HG03565 (cell line): Measurements from ENCODE around the gene TCF7L2.

Source experiments
- ATAC-seq: cut with Tn5 transposase; IDR thresholded peaks from one replicate; pipeline ENCODE4 v1.9.1; 2021; ENCODE audit warnings: mild to moderate bottlenecking, moderate library complexity; ENCODE audit not compliant: unreplicated experiment

Gene TCF7L2

DNA sequence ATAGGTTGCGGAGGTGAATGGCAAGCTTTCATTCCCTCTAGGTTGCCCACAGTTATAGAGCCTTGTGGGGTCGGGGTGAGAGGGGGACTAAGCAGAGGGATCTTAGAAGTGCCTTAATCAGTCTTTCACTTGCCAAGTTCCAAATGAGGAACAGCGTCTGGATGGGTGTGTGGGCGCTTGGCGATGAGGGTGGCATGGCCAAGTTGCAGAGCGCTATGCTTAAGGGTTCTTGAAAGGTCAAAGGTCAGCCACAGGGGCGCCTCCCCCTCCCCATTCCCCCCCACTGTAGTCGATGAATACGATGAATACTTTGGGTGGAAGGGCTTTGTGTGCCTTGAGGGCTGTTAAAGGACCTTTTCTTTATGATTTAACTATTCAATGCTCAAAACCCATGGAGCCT, 185.0 kb downstream of the TCF7L2 start:
- no peak for ATAC-seq

DNA sequence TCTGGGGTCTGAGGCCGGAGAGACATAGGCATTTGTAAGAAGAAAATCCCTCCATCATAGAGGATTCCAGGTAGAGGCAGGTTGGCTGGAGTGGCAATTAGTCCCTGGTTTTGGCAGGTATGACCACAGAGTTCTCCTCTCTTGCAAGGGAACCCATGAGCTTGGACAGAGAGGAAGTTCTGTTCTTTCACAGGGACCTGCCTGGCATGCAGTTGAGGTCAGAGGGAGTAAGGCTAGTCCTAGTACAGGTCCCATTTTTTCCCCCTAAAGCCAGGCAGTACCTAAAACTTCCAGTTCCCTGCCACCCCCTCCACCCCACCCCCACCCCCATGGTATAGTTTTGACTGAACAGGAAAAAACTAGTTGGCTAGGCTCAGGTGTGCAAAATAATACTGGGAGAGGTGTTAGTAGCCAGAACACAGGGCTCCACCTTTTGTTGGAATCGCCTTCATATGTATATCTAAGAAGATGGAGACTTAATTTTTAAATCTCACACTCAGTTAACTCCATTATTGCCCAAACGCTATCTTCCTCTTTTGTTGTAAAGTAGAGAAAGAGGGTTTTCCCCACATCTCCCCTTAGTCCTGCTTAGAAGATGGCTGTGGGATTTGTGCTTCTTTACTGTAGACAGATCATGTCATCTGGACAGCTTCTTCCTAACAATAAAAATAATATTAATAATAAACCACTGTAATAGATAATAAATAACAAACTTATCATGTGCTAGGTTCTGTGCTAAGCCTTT, 188.1 kb downstream of the TCF7L2 start:
- ATAC-seq, result no peak

DNA sequence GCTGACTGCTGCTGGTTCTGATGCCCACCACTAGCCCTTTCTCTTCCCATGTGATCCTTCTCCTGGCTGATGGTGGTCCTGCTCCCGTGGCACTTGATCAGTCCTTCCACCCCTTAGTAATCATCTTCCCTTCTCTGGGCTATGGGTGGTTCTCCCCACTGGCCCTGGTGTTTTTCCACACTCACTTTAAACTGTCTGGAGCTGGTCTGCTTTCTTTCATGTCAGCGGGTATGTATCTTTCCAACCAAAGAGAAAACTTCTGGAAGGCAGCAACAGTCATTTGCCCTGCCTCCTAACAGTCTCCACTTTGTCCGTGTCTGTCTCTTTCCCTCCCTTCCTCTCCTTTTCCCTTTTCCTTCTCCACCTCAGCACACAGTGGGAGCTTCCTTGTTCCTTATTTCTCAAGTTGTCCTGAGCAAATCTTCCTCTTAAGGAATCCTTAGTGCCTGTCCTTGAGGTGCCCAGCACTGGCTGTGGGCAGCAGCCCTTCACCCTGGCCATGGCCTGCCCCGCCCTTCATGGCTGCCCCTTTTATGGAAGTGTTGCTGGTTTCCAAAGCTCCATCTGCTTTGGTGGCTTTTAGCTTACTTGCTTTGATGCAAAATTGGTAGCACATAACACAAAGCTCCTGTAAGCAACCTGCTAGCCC, 189.0 kb downstream of the TCF7L2 start:
- no peak for ATAC-seq

DNA sequence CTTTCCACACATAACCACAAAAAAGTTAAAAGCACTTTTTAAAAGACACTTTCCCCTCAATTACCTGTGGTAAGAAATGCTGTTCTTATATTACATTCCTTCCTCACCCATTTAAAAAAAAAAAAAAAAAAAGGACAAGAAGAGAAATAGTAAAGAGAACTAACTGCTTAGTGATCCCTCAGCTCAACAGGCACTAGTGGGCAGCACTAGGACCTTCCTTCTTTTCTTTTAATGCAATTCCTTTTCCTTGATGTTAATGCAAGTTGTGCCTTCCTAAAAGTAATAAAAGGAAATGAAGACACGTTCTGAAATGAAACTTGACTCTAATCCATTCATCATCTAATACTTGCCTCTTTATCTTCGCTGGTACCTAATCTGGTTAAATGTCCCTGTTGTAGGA, 189.7 kb downstream of the TCF7L2 start:
- no peak for ATAC-seq

DNA sequence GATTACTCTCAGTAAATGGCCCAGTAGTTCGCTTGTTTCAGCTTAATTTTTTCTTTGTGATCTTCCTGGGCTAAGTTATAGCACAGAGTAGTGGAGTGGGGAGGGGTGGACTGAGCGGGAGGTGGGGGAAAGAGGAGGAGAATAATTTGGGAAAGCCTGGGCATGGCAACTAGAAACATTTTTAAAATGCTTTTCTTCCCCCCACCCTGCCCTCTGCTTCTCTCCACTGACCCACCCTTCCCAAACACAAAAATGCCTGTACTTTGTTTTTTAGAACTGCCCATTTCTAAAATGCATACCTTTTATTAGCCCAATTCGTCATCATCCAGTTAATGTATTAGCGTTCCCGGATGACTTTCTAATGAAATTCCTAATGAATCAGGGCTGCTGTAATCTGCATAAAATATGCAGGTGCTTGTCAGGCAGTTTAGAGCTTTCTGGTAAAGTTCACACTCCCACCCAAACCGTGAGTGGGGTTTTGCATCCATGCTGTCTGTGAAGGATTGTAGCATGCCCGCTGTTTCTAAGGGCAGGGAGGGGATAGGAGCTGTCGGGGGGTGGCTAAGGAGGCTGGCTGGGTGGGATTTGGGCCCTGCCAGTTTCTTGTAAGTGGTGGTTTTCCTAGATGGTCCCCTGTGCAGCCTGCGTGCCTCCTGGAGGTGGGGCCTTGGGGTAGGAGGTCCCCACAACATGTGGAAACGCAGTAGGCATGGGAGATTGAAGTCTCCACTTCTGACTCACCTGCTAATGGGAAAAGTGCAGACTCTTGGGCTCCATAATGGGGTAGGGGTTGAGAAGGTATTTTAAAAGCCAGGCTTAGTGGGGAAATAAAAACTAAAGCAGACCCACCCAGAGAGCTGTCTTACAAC, 190.3 kb downstream of the TCF7L2 start:
- no peak for ATAC-seq

DNA sequence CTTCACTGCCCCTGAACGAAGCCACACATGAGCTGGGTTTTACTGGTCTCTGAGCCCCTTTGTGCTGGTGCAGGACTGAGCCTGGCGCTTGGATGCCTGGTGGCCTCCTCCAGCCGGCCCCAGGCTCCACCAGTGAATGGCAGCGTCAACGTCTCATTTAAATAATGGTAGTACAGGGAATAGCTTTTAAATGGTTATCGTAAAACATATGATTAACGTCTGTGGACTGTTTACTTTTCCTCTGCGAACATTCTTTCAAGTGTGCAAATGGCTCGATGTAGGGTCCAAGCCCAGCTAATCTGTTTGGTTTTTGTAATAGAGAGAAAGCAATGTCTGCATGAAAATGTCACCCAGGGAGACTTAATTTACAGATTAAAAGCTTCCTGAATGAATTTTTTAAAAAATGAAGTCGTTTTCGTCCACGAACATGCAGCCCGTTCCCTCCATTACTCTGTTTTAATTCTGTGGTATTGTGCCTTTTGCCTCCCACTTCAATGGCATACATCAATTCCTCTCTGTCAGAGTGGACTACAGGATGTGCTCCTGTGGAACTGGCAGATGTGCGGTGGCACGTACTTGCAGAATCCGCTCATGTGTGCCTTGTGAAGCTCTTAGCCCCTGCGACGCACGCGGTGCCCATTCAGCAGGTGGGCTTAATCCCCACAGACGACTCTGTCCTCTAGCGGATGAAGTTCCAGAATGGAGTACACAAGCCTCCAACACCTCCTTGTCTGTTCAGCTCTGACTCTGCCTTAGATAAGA, 192.7 kb downstream of the TCF7L2 start:
- ATAC-seq, result no peak

DNA sequence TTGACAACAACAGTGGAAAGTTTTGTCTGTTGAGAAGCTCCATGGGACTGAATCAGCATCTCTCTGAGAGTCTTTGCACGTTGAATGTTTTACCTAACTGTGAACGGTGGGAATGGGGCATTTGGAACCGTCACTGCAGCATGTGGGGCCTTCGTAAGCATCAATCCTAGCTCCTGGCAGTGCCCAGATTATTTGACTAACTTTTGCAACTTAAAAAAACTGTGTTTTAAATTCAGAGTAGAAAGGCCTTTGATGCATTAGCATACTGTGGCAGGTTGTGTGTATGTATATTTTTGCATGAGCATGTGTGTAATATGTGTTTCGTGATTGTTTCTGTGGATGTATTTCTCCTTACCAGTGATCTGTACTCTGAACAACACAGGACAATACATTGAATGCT, 194.5 kb downstream of the TCF7L2 start:
- ATAC-seq, result no peak

DNA sequence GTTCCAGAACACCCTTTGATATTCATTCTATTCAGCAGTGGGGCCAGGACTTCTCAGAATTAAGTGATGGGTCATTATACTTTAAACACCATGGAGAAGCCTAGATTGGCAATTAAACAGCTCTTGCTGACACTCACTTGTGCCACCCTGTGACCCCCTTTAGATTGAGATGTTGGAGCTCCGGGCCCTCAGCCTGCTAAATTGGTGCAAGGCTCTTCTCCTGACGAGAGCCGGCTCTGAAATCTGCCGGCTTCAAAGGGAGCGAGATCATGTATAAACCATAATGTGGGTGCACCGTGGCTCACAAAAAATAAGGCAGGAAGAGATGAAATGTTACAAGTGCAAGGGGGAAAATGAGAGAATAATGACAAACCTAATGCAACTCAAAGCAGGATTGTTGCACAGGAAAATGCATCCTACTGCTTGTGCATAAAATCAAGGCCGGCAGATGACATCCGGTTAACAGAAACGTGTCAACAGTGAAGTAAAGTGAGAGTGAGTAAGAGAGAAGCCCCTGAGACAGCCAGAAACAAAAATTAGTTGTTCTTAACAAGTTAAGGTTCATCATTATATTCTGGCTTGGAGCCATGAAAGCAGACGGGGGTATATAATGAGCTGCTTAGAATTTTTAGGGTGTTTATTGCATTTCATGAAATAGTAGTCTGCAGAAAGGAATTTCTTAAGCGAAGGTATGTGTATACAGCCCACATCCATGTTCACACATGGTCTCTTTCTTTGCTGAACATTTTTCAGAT, 198.2 kb downstream of the TCF7L2 start:
- ATAC-seq, result no peak

DNA sequence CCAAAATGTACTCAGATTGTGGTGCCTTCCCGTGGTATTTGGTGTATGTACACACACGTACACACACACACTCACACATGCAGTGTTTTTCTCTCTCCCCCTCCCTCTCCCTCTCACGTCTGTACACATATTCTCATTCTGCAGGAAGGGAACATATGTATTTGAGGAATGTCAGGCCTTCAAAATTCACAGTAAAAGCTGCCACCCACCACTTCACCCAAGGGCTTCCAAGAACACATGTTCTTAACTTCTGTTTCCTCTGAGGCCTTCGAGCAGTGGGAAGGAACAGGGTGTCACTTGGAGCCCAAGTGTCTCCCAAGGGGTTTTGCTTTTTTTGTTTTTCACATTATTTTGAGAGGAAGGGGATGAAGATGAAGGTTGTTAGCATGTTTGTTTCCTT, 198.9 kb downstream of the TCF7L2 start:
- ATAC-seq, result no peak

DNA sequence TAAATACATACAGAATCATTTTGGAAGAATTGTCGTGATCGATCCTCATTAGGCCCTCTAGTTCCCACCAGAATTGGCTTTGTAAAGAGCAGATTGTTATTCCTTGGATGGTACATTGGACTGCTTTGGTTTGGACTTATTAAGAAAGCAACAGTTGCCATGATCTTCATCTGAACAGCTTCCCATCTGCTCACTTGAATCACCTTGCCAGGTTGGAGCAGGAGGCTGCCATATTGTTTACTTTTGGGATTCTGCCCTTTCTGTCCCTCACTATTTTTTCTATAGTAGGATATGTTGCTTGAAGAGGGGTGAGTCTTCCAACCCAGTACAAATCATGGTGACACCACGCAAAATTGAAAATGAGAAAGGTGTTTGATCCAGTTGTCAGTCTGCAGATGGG, 199.6 kb downstream of the TCF7L2 start:
- no peak for ATAC-seq

DNA sequence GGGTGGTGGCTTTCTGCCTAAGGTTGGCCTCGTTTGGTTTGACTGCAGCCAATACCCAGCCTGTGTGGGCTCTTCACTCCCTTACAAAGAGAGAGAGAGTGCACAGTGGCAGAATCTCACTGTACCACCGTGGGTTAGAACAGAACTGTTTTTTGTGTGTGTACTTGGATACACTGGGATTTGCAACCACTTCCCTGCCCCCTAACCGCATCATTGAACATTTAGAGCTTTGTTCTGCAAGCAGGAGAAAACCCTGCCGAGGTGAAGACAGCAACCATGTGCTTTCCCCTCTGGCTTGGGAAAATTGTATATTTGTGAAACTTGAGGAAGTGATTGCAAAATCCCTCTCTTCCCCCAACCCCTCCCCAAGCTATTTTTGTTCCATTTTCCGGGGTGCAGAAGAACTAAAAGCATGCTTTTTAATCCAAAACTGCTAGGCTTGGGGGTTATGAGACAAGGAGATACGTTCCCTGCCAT, 201.2 kb downstream of the TCF7L2 start:
- ATAC-seq, result no peak

DNA sequence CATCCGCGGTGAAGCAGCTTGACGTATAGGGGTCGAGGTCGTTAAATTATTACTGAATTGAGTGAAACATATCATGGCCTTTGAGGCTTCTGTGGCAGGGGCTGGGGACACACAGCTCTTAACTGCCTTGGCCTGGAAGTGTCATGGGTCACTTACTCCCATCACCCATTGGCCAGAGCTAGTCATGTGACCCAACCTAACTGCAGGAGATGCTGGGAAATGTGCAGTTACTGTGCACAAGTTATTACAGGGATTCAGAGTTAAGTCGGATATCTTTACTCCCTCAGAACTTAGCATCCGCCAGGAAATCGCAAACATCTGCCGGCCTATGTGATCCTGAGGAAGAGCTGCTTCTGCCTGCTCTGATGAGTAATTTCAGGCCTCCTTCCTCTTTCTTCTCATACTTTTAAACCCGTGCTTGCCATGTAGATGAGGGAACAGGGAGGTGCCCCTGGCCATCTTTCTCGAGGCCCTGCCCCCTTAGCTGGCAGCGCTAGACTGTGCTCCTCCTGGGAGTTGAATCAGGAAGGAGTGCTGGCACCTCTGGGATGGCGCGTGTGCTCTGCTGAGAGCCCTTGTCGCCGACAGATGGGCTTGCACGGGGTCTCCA, 203.6 kb downstream of the TCF7L2 start:
- no peak for ATAC-seq

DNA sequence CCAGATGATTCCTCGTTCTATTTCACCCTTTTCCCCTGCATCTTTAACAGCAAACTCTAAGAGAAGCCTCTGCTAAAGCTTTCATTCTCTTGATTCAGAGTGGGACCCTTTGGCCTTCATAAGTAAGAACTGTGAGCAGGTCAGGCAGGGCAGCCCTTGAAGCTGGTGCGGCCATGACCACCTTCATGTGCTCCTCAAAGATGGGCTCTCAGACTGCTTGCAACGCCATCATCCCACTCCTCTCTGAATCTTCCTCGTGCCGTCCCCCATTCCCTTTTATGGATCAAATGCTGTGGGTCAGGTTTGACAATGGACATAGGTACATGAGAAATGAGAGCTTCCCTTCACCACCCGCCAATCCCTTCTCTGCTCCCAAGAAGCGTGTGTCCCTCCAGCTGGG, 207.4 kb downstream of the TCF7L2 start:
- no peak for ATAC-seq

DNA sequence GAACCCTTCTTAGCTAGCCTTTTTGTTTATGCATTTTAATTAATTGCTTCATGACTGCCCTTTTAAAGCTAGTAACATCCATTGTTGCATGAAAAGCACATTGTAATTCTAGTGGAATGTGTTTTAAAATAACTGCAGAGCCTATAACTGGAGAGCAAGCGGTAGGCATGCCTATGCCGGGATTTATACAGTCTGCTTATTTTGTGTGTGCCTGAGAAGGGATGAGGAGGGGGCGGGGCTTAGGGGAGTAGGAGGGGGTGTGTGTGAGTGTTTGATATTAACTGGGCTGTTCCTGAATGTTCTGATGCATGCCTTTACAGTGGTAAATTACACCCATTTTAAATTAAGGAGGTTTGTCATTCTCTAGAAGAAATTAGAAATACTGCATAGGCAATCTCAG, 208.1 kb downstream of the TCF7L2 start:
- no peak for ATAC-seq

DNA sequence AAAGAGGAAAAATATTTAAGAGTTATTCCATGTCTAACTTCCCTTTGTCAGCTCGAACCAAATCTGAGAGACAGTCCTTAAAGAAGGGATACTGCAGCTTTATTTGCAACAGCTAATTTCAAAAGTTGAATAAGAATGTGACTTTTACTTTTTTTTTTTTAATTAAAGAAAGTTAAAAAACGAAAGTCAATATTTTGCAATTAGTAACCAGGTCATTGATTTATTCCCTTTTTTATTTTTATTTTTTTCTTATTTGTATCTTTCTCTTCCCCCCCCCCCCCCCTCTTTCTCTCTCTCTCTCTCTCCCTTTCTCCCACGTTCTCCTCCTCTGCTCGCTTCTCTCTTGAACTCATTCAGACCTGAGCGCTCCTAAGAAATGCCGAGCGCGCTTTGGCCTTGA, 209.5 kb downstream of the TCF7L2 start:
- ATAC-seq, result no peak

DNA sequence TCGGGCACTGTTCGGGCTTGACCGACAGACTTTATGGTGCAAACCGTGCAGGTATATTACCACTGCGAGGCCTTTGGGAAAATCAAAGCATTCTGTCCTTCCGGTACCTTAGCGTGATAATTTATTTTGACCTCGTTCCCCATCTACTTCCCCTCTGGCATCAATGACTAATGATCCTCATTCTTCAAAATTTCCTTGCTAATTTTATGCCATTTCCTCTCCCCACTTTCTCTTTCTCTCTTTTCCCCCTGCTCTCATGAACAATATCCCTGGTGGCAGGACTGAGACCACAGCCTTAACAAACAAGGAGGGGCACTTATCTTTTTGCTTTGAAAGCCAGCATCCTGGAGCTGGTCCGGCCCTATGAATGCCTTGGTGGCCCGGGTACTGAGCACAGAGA, 210.6 kb downstream of the TCF7L2 start:
- ATAC-seq, result no peak

DNA sequence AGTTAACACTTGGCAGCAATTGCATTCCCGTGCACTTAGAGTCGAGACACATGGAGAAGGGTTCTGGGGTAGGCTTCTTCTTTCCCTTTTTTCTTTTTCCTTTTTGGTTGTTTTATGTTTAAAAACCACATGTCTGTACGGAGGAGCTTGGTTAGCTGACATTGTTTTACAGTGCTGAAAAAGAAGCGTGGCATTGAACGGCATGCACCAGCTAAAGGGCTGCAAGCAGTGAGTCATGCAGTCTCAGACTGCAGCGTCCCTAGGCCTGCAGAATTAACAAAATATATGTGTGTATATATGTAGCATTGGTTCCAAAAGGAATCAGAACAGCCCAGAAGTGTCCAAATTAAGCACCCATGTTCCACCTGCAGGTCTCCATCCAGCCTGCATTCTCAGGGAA, 211.0 kb downstream of the TCF7L2 start:
- no peak for ATAC-seq

DNA sequence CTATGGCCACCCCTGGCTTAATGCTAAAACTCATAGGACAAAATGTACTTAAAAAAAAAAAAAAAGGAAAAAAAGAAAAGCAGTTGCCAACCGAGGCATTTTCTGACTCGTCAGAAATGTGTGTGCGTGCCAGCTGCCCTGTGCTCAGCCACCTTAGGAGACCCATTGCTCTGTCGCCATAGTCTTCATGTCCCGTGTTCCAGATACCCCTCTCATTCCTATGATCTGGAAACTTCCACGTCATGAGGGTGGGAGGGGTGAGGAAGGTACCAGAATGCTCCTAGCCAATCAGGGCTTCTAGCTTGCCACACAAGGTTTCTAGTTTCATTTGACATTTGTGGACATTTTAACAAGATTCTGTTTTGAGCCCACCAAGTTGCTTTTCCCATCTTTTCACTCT, 212.9 kb downstream of the TCF7L2 start:
- ATAC-seq, result no peak

DNA sequence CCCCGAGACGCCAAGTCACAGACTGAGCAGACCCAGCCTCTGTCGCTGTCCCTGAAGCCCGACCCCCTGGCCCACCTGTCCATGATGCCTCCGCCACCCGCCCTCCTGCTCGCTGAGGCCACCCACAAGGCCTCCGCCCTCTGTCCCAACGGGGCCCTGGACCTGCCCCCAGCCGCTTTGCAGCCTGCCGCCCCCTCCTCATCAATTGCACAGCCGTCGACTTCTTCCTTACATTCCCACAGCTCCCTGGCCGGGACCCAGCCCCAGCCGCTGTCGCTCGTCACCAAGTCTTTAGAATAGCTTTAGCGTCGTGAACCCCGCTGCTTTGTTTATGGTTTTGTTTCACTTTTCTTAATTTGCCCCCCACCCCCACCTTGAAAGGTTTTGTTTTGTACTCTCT, 215.6 kb downstream of the TCF7L2 start:
- ATAC-seq, result no peak

DNA sequence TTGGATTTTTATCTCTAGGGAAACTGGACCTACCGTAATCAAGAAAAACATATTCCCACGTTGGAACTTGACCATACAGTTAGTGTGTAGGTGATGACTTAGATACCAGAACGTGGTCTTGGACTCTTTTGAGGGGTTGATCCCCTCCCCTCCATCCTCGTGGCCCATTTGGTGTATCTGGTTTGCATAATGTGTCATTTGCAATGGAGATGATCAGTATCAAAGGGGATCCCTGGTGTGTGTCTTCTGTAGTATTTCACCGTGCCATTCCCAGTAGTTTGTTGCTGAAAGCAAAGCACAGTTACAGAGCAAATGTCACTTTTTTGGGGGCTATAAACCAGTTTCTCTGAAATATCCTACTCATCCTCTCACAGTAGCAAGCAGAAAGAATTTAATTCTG, 217.7 kb downstream of the TCF7L2 start:
- ATAC-seq, result no peak
